ENCODE data around the gene NIPBL. TPM values are rescaled to one million over a fixed set of nuclear protein-coding genes. Genes with fewer than 3 reads are reported as not detected.
"Not testable (repeated sequence)": the region's sequence is repeated elsewhere in the genome, so short reads cannot be mapped to it uniquely, and the experiment has no call there.

Gene NIPBL
- total and polyA plus RNA-seq, 2 of the 8 experiments (the other 6 are each of a cell fraction or from before 2014, with no cell fraction given): 21.1 to 53.5 TPM

DNA sequence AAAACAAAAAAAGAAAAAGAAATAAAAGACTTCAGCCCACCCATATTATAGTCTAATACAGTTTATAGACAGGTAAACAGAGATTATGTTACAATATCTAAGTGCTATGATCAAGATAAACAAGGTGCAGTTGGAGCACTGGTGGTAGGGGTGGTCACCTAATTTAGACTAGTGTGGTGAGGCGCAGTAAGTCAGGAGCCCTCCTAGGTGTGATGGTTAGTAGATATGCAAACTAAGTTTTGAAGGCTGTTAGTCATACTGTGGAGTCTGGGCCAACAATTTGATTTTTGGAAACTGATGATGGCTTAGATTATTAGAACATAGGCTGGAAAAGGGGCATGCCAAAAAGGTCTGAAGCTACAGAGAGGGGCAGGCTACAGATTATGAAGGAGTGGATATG, 14.7 kb downstream of the NIPBL start (continued):
- TF ChIP-seq EP300 (IDR thresholded peaks at IDR 0.05; ENCODE audit: borderline replicate concordance in 1 of 2, low read depth in 2 of 2, low read length in 2 of 2): no peak

DNA sequence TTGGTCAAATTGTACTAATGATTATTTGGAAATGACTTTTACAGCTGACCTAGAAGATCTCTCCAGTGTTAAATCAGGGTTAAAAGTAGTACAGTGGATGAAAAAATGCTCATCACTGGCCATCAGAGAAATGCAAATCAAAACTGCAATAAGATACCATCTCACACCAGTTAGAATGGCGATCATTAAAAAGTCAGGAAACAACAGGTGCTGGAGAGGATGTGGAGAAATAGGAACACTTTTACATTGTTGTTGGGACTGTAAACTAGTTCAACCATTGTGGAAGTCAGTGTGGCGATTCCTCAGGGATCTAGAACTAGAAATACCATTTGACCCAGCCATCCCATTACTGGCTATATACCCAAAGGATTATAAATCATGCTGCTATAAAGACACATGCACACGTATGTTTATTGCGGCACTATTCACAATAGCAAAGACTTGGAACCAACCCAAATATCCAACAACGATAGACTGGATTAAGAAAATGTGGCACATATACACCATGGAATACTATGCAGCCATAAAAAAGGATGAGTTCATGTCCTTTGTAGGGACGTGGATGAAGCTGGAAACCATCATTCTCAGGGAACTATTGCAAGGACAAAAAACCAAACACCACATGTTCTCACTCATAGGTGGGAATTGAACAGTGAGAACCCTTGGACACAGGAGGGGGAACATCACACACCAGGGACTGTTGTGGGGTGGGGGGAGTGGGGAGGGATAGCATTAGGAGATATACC, 15.7 kb downstream of the NIPBL start:
- H3K14ac ChIP-seq (ENCODE audit: insufficient read length); DNase-seq (ENCODE audit: low read depth in 1 of 2, low spot score in 2 of 2); CTCF ChIA-PET (ENCODE audit: partially characterized antibody); H2AK5ac ChIP-seq (ENCODE audit: low read depth, low read length); H3K27me3 ChIP-seq (replicated peaks in 1 of 4; ENCODE audit: control insufficient read depth in 3 of 4, extremely low read depth in 1 of 4, insufficient read depth in 3 of 4, low read length in 3 of 4); H3K9me3 ChIP-seq (ENCODE audit: insufficient read depth in 2 of 2, low read depth in 1 of 2, low read length in 1 of 2); H2BK15ac ChIP-seq (ENCODE audit: low read length); H2AFZ ChIP-seq (ENCODE audit: low read length); H3K18ac ChIP-seq (ENCODE audit: extremely low read depth, low read length); H3K9ac ChIP-seq (replicated peaks in 1 of 4; ENCODE audit: extremely low read depth in 1 of 4, low read depth in 3 of 4, low read length in 3 of 4); POLR2A ChIA-PET (ENCODE audit: partially characterized antibody); H2BK120ac ChIP-seq (replicated peaks; ENCODE audit: low read depth, low read length); H3K36me3 ChIP-seq (ENCODE audit: control insufficient read depth in 2 of 4, insufficient read depth in 4 of 4, low read length in 3 of 4); H4K5ac ChIP-seq (ENCODE audit: insufficient read length, low read depth, low read length); H3K4me1 ChIP-seq (replicated peaks in 1 of 4; ENCODE audit: control insufficient read depth in 3 of 4, insufficient read depth in 4 of 4, low read length in 3 of 4); H3K56ac ChIP-seq (replicated peaks; ENCODE audit: insufficient read length, low read depth, low read length); FAIRE-seq; H4K8ac ChIP-seq (ENCODE audit: extremely low read depth, insufficient read depth, low read length); H3K79me1 ChIP-seq (ENCODE audit: low read depth, low read length); H4K91ac ChIP-seq (replicated peaks; ENCODE audit: insufficient read length, low read length); H3K4ac ChIP-seq (replicated peaks; ENCODE audit: insufficient read length, low read depth, low read length); H3K4me2 ChIP-seq (ENCODE audit: insufficient read depth in 1 of 2, low read depth in 2 of 2, low read length in 2 of 2); H2BK20ac ChIP-seq (ENCODE audit: low read length); H2BK12ac ChIP-seq (ENCODE audit: low read depth, low read length); H3K23me2 ChIP-seq (ENCODE audit: low read depth, low read length); H2BK5ac ChIP-seq (ENCODE audit: low read depth, low read length); H3K23ac ChIP-seq (ENCODE audit: insufficient read length); H3K4me3 ChIP-seq (ENCODE audit: extremely low read depth in 1 of 4, insufficient read depth in 2 of 4, low read depth in 3 of 4, low read length in 4 of 4); H3K27ac ChIP-seq (ENCODE audit: low read depth, low read length); H4K20me1 ChIP-seq (replicated peaks in 1 of 2; ENCODE audit: control insufficient read depth in 1 of 2, insufficient read depth in 2 of 2, low read length in 2 of 2): not testable (repeated sequence)
- WGBS, 2 experiments (ENCODE audit: extremely low coverage in 1 of 2, insufficient coverage in 1 of 2, insufficient read length in 1 of 2, insufficient replicate concordance in 2 of 2, low coverage in 1 of 2, low lambda C conversion rate in 2 of 2, missing lambda C conversion rate in 1 of 2): 81% methylated on average over 3 of the region's 6 CpGs; no CpG with 5 or more reads in 1 of the 2 experiments
- peaks cover 11 to 95% of the 10 kb centered on the region in 2 experiments for H3K79me2 ChIP-seq (ENCODE audit: control insufficient read depth in 1 of 2, insufficient read depth in 2 of 2, low read length in 2 of 2)

Measured in H1 (cell line).